ENCODE results near the gene AJAP1.

AJAP1 gene

DNA sequence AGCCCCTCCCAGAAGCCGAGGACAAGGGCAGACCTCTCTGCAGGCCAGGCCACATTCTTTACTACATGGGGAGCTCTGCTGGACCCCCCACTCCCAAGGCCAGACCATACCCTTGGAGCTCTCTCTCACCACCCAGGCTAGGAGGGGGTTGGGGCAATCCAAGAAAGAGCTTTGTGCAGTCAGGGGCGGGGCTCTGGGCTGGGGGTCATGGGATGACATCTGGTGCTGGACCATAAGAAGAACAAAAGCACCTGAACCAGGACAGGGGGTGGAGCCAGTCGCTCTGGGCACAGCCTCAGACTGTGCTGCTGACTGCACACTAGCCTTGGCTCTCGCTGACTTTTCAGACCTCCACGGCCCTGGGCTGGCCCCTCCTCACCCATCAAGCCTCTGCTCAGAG is 23.1 kb upstream of the AJAP1 start:
- no peak for DNase-seq (ENCODE audit: low spot score)

DNA sequence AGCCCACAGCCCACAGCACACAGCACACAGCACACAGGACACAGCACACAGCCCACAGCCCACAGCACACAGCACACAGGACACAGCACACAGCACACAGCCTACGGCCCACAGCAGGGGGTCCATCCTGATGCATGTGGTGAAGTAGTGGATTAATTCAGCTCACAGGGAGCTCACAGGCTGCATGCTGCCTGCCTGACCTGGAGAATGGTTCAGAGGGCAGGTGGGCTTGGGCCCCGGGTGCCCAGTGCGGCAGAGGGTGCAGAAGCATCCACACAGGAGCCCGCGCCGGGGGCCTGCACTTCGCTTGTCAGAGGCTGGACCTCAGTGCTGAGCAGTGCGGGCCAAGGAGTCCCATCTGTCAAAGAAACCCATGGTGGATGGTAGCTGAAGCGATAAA is 21.1 kb upstream of the AJAP1 start:
- no peak for DNase-seq (ENCODE audit: low spot score)

DNA sequence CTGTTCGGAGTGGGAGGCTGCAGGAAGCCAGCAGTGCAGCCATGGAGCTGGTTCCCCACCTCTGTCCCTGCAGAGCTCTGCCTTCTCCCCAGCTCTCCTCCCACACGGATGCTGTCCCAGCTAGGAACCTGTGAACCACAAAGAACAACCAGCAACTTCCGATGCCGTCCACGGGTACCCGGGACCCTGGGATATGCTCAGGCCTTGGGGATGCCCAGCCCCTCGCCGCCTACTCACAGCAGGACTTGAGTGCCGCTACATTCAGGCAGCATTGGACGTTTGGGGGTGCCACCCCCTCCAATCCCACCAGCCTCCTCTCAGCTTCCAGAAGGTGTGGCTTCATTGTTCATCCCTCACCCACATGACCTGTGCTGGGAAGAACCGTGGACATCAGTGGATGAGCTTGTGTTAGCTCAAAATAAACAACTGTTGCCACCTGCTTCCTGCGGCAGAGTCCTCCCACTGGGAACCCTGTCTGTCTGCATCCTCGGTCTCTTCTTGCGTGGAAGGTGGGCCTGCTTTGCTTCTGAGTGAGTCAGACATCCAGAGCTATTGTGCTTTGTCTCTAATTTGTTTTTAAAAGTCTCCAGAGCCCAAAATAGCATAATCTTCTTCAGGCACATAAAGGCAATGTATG is 20.1 kb upstream of the AJAP1 start:
- DNase-seq (ENCODE audit: low spot score): no peak

DNA sequence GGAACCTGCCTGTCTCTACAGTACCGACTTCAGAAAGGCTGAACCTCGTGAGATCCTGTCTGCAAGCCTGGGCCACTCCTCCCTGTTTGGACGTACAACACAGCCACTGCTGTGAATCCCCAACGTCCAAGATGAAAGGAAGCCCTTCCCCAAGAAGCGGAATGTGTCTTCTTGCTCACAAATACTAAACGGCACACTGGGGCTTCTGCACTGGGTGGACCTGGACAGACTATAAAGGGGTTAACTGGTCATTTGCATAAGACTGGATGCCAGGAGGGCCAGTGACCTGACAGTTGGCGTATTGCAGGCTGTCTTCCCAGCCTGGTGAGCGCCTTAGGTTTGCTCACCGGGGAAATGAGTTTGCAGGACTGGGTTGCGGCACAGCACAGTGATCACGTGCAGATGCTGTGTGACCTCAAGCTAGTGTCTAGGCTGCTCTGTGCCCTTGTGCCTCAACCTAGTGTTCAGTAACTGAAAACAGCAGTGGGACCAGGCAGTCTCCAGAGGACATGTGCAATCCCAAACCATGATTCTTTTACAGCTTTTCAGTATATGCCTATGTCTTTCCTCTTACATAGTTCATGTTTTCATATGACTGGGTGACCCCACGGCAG is 19.5 kb upstream of the AJAP1 start:
- DNase-seq (ENCODE audit: low spot score): no peak

GRCh38 chr1:4636186-4636585 is 18.2 kb upstream of the AJAP1 start:
- DNase-seq (ENCODE audit: low spot score): no peak

DNA sequence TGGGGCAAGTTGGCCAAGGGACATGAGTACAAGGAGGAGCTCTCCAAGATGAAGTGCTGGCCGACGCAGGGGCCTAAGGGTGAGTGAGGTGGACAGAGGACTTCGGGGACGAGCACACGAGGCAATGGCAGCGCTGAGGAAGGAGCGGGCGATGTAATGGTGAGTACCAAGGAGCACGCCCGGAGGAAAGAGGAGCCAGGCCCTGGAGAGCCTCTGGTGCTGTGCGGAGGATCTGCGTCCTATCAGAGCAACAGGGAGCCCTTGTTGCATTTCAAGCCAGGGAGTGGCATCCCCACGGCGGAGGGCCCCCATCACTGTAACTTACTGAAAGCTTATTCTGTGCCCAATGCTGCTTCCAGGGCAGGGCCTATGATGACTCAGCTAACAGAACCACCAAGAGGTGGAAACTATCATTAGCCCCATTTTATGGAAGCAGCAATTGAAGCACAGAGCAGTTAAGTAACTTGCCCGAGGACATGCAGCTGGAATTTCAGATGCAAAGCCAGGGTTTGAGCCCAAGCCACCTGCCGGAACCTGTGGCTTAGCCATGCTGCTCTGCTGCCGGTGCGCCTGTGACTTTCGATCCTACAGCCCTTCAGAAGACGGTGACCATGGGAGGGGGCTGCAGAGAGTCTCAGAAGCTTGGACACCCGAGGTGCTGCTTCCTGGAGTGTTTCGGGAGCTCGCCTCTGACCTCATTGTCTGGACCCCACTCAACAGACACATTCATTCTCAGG is 17.6 kb upstream of the AJAP1 start:
- DNase-seq (ENCODE audit: low spot score): no peak

GRCh38 chr1:4637616-4638344 is 16.6 kb upstream of the AJAP1 start:
- DNase-seq (ENCODE audit: low spot score): no peak

- no peak for DNase-seq (ENCODE audit: low spot score)
These were observed 16.1 kb upstream of the AJAP1 start for GRCh38 chr1:4638345-4638729.

DNA sequence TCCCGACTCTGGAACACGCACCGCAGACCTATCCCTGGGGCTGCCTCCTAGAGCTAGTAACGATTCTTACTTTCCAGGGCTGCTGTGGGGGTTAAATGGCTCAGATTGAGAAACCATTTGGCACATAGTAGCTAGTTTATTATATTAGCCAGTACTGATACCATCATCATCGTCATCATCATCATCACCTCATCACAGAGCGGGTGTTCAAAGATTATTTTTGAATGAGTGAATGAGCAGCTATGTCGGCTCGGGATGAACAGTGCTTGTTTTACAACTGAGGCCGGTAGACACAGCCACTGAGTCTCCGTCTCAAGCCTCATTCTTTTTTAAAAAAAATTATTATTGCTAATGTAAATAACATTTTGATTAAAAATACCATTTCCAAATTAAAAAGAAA is 13.5 kb upstream of the AJAP1 start:
- no peak for DNase-seq (ENCODE audit: low spot score)

DNA sequence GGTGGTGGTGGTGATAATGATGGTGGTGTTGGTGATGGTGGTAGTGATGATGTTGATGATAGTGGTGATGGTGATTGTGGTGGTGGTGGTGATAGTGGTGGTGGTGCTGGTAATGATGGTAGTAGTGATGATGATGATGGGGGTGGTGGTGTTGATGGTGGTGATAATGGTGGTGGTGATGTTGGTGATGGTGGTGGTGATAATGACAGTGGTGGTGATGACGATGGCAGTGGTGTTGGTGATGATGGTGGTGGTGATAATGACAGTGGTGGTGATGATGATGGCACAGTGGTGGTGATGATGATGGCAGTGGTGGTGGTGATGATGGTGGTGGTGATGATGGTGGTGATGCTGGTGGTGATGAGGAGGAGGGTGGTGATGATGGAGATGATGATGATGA is 7.0 kb upstream of the AJAP1 start:
- DNase-seq (ENCODE audit: low spot score): no peak

DNA sequence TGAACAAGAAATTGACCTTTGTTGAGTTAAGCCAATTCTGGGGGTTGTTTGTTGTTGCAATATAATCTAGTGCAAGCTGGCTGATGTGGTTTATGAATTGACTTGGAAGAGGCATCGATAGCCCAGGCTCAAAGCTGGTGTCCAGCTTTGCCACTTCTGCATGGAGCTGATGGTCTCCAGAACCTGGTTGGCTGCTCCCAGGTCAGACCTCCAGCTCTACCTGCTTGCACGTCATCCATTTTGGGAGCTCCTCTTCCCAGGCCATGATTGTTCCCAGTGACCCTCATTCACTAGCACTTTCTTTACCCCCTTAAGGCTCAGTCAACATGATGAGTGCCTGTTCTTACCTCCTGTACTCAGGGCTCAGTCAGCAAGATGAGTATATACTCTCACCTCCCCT is 5.8 kb upstream of the AJAP1 start:
- no peak for DNase-seq (ENCODE audit: low spot score)

DNA sequence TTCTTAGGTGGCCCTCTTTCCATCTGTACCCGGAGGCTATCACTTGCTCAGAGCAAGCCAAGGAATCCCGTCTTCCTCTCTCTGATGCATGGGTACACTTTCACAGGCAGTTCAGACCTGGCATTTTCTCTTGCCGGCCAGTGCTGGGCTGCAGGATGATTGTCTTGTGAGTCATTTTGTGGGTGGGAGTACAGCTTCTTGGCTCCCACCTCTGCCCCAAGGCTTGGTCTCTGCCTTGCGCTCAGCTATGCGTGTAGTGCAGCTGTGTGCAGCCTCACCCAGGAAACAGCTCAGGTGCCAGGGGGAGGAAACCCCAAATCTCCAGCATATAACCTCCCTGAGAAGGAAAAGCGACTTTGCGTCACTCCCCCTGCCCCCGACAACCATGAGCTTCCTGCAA is 3.9 kb upstream of the AJAP1 start:
- DNase-seq (ENCODE audit: low spot score): no peak

DNA sequence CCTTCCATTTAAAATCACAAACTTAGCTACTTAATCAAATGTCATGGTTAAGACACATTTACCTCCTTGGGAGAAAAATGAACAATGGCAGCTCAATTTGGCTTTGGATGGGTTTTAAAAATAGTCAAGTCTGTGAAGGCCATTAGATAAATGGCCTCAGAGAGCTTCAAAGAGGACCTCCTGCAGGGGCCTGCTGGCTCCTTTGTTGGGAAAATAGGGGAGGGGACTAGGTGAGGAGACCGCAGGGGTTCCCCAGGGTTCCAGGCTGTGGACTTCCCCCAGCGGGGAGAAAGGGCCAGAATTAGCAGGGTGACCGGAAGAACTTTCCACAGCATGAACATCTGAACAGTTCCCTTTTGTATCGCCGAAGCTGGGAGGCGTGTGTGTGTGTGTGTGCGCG is 3.4 kb upstream of the AJAP1 start:
- no peak for DNase-seq (ENCODE audit: low spot score)

DNA sequence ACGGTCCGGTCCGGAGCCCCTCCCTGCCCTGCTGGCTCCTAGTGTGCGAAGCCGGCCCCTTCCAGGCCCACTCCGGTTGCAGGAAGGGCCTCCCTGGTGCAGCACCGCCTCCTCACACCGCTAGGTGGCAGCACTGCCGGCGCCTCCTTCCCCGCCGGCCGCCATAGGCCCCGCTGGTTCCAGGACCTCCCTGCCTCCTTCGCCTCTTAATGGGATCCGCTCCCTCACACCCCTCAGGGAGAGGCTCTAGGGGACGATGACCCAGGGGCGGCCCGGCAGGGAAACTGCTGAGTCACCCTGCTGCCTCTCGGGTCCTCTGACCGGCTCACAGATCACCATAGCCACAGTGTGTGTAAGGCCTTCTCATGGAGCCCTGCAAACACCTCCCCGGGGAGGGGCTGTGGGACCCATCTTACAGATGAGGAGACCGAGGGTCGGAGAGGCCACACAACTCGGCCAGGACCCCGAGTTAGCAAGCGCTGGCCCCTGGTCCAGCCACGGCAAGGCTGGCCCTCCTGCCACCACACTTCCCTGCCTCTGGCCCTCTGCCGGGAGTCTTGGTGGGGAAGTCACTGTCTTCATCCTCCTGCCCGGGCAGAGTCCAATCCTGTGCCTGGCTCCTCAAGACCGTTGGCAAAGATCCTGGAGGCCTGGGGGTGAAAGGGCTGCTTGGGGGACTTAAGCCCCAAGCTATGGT is 1.6 kb upstream of the AJAP1 start:
- peak; percentile 45 for DNase-seq (ENCODE audit: low spot score)

DNA sequence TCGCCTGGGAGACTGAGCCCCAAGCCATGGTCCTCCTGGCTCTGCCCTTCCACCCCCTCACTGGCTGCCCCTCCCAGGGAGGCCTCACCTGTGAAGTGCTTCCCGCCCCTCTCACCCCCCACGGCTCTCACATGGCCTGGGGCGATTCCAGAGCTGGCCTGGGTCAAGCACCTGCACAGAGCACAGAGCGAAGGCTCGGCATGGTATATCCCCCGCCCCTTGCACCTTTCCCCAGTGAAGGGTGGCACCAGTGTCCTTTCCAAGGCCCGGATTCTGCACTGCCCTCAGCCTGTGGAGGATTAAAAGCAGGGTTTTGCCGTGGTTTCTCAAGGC is 1.1 kb upstream of the AJAP1 start:
- no peak for DNase-seq (ENCODE audit: low spot score)

DNA sequence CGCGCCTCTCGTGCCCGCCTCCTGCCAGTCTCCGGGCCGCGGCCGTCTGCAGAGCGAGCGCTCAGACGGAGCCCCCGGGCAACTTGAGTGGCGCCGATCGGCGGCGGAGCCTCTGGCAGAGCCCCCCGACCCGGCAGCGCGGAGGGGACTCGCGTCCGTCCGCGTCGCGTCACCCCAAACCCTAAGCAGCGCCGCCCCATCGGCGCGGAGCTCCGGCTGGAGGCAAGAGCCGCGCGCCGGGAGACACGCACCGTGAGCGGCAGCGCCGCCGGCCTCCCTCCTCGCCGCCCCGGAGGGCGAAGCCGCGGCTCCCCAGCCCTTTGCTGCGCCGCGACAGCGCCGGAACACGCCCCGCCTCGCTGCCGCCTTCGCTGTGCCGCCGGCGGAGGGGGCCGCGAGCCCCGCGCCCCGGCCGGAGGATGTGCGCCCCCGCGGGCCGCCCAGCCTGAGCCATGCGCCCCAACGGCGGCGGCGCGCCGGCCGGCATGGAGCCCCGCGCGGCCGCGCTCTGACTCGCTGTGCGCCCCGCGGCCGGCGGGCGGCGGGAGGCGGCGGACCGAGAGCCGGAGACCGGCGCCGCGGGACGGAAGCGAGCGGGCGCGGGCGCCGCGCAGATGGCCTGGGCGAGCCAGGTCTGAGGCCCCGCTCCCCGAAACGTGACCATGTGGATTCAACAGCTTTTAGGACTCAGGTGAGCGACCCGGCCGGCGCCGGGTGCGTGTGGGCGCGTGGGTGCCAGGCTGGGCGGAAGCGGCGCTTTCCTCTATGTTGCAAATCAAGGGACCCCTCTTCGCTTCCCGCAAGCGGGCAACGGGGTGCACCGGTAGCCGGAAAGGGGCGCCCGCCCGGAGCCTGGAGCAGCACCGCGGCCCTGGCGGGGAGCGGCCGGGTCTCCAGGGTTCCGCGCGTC is 610 bp downstream of the AJAP1 start:
- DNase-seq (ENCODE audit: low spot score): no peak

GRCh38 chr1:4655674-4656532 is 1.5 kb downstream of the AJAP1 start:
- DNase-seq (ENCODE audit: low spot score): no peak

GRCh38 chr1:4656533-4657140 is 2.2 kb downstream of the AJAP1 start:
- no peak for DNase-seq (ENCODE audit: low spot score)

- no peak for DNase-seq (ENCODE audit: low spot score)
These were observed 2.9 kb downstream of the AJAP1 start for GRCh38 chr1:4657244-4657789.
